HG03342 (cell line): ENCODE results near the gene TGOLN2.
"Not testable (repeated sequence)": the region's sequence is repeated elsewhere in the genome, so short reads cannot be mapped to it uniquely, and the experiment has no call there.

Experiments used
- ATAC-seq: cut with Tn5 transposase; IDR thresholded peaks from one replicate; pipeline ENCODE4 v1.9.1; 2021; ENCODE audit warnings: mild to moderate bottlenecking, moderate library complexity; ENCODE audit not compliant: unreplicated experiment

The TGOLN2 gene

GRCh38 chr2:85327822-85328617 lies at the start of gene TGOLN2:
Gene TGOLN2, minus strand, starts transcription at chr2:85327989. Its CDS starts 27 bp downstream, at chr2:85327962.
- peak; percentile 84 for ATAC-seq

- ATAC-seq: no peak
These were observed 49.3 kb upstream of the TGOLN2 start for GRCh38 chr2:85377083-85377482.

GRCh38 chr2:85376291-85377065 lies 48.7 kb upstream of the TGOLN2 start:
- no peak for ATAC-seq

DNA sequence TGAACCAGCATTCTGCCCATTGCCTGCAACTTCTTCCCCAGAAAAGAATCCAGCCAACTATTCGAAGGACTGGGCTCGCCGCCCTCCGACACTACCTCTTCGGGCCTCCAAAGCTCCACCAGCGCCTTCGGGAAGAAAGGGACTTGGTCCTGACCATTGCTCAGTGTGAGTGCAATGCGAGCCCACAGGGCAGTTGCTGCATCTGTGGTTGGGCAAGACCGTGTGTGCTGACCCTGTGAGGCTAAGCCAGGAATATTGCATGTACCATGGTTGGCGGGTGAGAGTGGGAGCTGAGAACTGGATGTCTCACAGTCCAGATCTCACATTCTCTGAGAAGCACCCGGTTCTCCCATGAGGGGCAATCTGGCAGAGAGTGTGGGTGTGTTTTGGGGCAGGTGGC lies 43.3 kb upstream of the TGOLN2 start:
- no peak for ATAC-seq

DNA sequence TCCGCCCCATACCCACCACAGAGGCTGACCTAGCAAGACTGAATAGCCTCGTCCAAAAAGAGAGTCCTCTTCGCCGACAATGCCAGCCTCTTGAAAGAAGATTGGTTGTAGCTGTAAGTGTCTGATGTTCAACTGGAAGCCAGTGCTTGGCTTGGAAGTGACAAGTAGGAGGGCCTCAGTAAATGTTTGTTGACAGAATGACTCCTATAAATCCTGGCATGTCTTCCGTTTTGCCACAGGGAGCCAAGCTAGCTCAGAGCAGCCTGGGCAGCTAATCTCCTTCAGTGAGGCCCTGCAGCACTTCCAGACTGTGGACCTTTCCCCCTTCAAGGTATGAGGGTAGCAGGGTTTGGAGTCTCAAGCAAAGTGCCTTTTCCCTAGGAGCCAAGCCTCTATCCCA lies 41.7 kb upstream of the TGOLN2 start:
- ATAC-seq: no peak

DNA sequence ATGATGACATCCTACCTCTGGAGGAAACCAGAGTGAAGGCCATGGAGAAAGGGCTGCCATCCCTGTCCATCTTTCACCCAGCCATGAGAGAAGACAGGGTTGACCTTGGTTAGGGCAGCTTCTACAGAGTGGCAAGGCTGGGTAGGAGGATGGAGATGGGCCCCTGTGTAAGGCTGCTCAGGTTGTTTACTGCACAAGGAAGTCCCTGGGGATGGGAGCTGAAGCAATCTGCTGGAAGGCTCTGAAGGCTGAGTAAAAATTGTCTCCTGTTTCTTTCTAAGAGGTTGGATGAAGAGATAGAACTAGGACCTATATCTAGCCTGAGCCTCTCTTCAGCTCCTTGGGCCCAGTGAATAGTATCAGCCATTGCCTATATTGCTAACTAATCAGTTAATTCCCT lies 41.1 kb upstream of the TGOLN2 start:
- no peak for ATAC-seq

- no peak for ATAC-seq
These were observed 39.4 kb upstream of the TGOLN2 start for GRCh38 chr2:85367180-85367579.

- ATAC-seq: not testable (repeated sequence)
These were observed 35.0 kb upstream of the TGOLN2 start for GRCh38 chr2:85362653-85363387.

DNA sequence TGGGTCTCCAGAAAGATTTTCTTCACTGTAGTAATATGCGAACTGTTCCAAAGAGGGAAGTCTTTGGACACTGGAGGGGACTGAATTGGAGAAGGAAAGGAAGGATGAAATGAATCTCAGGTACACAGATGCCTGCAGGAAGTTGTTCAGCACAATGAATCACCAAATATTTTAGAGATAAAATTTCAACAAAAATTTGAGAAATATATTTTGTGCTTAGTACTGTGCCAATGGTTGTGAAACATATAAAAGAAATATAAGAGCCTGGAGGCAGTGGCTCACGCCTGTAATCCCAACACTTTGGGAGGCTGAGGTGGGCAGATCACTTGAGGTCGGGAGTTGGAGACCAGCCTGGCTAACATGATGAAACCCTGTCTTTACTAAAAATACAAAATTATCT lies 29.9 kb upstream of the TGOLN2 start:
- ATAC-seq: no peak

GRCh38 chr2:85356186-85356585 lies 28.4 kb upstream of the TGOLN2 start:
- no peak for ATAC-seq

- no peak for ATAC-seq
These were observed 27.7 kb upstream of the TGOLN2 start for GRCh38 chr2:85355521-85355920.

DNA sequence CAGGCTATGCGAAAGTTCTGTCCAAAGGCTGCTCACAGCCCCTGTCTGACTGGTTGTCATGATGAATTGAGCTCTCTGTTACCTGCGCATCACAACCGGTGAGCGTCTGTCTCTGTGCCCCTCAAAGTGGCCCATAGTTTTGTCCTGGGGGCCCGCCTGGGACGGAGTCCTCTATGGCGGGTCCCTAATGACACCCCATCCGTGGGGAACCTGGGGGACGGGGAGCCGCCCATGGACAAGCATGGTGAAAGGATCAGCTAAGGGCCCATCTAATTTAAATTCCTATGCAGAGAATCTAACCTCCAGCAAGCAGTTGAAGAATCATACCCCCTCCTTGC lies 27.3 kb upstream of the TGOLN2 start:
- peak; percentile 4 for ATAC-seq

- ATAC-seq: peak; percentile 97
These were observed 26.7 kb upstream of the TGOLN2 start, which contains the start of the genes ELMOD3 and RETSAT for GRCh38 chr2:85354286-85355072. Gene ELMOD3, plus strand, starts transcription at chr2:85354769. Its CDS starts 2,430 bp downstream, at chr2:85357199. Gene RETSAT, minus strand, starts transcription at chr2:85354528. Its CDS starts 21 bp downstream, at chr2:85354507.

DNA sequence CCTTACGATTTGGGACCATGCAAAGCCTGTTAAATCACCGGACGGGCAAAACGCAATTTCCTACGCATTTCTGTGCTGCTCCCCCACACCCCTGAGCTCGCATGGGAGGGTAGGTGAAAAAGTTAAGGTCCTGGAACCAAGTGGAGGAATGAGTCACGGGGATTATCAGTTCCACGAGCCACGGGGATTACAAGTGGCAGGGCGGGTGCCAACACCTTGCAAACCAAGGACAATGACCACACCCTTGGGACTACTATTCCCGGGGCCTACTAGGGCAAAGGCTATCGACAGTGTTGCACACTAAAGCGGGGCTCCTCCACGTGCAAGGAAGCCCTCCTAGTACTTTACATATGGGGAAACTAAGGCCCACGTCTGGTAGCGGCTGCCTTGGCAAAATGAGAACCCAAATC lies 26.1 kb upstream of the TGOLN2 start:
- peak; percentile 11 for ATAC-seq

DNA sequence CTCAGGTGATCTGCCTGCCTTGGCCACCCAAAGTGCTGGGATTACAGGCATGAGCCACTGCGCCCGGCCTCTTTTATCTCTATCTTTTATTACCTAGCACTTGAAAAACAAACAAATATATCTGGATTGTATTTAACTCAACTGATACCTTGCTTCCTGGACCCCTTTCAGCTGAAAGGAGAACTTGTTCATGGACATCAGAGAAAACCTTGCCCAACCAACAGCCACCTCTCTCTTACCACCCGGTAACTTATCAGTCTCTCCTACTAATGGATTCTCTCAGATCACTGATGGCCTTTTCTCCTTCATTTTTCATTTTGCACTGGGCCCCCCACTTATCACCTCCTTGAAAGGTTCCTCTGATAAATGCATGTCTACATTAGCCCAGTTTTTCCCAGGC lies 19.8 kb upstream of the TGOLN2 start:
- no peak for ATAC-seq

- ATAC-seq: no peak
These were observed 16.7 kb upstream of the TGOLN2 start for GRCh38 chr2:85344356-85344954.

- not testable (repeated sequence) for ATAC-seq
These were observed 15.6 kb upstream of the TGOLN2 start for GRCh38 chr2:85343207-85343895.

DNA sequence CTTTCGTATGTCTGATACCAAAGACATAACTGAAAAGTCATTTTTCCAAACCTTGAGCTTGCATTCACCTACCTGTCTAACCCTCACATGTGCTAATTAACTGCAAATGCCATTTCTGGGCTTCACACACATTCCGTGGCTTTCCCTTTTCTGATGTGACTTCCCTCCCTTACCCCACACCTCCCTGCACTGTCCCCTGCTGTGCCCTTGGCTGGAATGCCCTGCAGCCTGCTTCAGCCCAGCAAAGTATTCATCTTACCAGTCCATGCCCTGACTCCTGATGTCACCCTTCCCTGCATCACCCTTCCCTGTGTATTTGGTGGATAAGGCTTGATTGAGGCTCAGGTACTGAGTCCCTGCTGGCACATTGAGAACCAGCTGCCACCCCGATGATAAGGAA lies 14.4 kb upstream of the TGOLN2 start:
- no peak for ATAC-seq

GRCh38 chr2:85341269-85342029 lies 13.7 kb upstream of the TGOLN2 start:
- no peak for ATAC-seq
